ENCODE results near the gene CPOX.
"Not testable (repeated sequence)": the region's sequence is repeated elsewhere in the genome, so short reads cannot be mapped to it uniquely, and the experiment has no call there.

CPOX gene

GRCh38 chr3:98561727-98562521 is 31.5 kb downstream of the CPOX start:
- DNase-seq (ENCODE audit: low spot score), result peak; percentile 7

GRCh38 chr3:98560911-98561310 is 32.5 kb downstream of the CPOX start:
- no peak for DNase-seq (ENCODE audit: low spot score)

GRCh38 chr3:98559769-98560168 is 33.6 kb downstream of the CPOX start:
- DNase-seq (ENCODE audit: low spot score), result not testable (repeated sequence)

- no peak for DNase-seq (ENCODE audit: low spot score)
Observed at GRCh38 chr3:98558100-98558827, 35.1 kb downstream of the CPOX start.

- no peak for DNase-seq (ENCODE audit: low spot score)
Observed at GRCh38 chr3:98557324-98558010, 35.9 kb downstream of the CPOX start.

GRCh38 chr3:98556164-98557130 is 37.0 kb downstream of the CPOX start:
- no peak for DNase-seq (ENCODE audit: low spot score)

GRCh38 chr3:98555025-98555379 is 38.4 kb downstream of the CPOX start:
- DNase-seq (ENCODE audit: low spot score), result no peak

GRCh38 chr3:98554580-98554979 is 38.8 kb downstream of the CPOX start:
- DNase-seq (ENCODE audit: low spot score), result no peak

- DNase-seq (ENCODE audit: low spot score), result no peak
Observed at GRCh38 chr3:98553753-98554152, 39.7 kb downstream of the CPOX start.

GRCh38 chr3:98553021-98553563 is 40.3 kb downstream of the CPOX start:
- no peak for DNase-seq (ENCODE audit: low spot score)

- no peak for DNase-seq (ENCODE audit: low spot score)
Observed at GRCh38 chr3:98552232-98553020, 41.0 kb downstream of the CPOX start.

GRCh38 chr3:98551754-98552153 is 41.7 kb downstream of the CPOX start:
- DNase-seq (ENCODE audit: low spot score), result no peak

- no peak for DNase-seq (ENCODE audit: low spot score)
Observed at GRCh38 chr3:98551236-98551635, 42.2 kb downstream of the CPOX start.

- DNase-seq (ENCODE audit: low spot score), result no peak
Observed at GRCh38 chr3:98550833-98551232, 42.6 kb downstream of the CPOX start.

GRCh38 chr3:98548544-98548943 is 44.9 kb downstream of the CPOX start:
- DNase-seq (ENCODE audit: low spot score), result no peak

- no peak for DNase-seq (ENCODE audit: low spot score)
Observed at GRCh38 chr3:98545940-98546339, 47.5 kb downstream of the CPOX start.

- no peak for DNase-seq (ENCODE audit: low spot score)
Observed at GRCh38 chr3:98542623-98543022, 50.8 kb downstream of the CPOX start.

- DNase-seq (ENCODE audit: low spot score), result no peak
Observed at GRCh38 chr3:98541695-98542094, 51.7 kb downstream of the CPOX start.

GRCh38 chr3:98540346-98540745 is 53.1 kb downstream of the CPOX start:
- DNase-seq (ENCODE audit: low spot score), result no peak

- DNase-seq (ENCODE audit: low spot score), result no peak
Observed at GRCh38 chr3:98536456-98537017, 56.9 kb downstream of the CPOX start.
